ENCODE data around the gene ZFP91. TPM values are rescaled to one million over a fixed set of nuclear protein-coding genes. Genes with fewer than 3 reads are reported as not detected.

ZFP91 gene
- total RNA-seq, 4 donors from 2014 or later: 19.2 to 57.7 (median 48.9) TPM

DNA sequence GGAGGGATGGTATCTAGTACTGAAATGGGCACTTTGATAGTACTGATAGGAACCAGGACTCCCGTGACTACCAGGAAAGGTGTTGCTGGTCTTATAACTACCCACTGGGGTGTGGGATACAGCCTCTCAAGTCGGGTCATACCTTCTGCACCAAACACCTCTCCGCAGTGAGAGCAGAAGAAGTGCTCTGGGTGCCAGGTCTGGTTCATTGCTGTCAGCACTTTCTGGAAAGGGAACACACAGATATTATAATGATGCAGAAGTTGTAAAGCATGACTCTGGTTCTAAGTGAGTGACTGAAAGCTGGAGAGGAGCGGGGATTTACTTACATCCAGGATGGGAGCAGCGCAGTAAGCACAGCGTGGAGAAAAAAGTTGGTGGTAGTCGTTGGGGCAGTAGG, 29.2 kb upstream of the ZFP91 start:
- H3K4me1 ChIP-seq: no peaks in the 10 kb centered on the region
- intact Hi-C loops (cut with DNase I; ENCODE audit: low total_unique reads): no loop called here
- H3K9me3 ChIP-seq: no peaks in the 10 kb centered on the region
- H3K36me3 ChIP-seq: no peaks in the 10 kb centered on the region
- TF ChIP-seq, protein P1, sequence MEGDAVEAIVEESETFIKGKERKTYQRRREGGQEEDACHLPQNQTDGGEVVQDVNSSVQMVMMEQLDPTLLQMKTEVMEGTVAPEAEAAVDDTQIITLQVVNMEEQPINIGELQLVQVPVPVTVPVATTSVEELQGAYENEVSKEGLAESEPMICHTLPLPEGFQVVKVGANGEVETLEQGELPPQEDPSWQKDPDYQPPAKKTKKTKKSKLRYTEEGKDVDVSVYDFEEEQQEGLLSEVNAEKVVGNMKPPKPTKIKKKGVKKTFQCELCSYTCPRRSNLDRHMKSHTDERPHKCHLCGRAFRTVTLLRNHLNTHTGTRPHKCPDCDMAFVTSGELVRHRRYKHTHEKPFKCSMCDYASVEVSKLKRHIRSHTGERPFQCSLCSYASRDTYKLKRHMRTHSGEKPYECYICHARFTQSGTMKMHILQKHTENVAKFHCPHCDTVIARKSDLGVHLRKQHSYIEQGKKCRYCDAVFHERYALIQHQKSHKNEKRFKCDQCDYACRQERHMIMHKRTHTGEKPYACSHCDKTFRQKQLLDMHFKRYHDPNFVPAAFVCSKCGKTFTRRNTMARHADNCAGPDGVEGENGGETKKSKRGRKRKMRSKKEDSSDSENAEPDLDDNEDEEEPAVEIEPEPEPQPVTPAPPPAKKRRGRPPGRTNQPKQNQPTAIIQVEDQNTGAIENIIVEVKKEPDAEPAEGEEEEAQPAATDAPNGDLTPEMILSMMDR (IDR thresholded peaks at IDR 0.05): no peak
- TF ChIP-seq POLR2A (IDR thresholded peaks at IDR 0.05): no peak
- no peak overlapping the region for H3K4me3 ChIP-seq
- no peak for DNase-seq
- H3K27me3 ChIP-seq: no peaks in the 10 kb centered on the region
- H3K27ac ChIP-seq: no peak overlapping the region

DNA sequence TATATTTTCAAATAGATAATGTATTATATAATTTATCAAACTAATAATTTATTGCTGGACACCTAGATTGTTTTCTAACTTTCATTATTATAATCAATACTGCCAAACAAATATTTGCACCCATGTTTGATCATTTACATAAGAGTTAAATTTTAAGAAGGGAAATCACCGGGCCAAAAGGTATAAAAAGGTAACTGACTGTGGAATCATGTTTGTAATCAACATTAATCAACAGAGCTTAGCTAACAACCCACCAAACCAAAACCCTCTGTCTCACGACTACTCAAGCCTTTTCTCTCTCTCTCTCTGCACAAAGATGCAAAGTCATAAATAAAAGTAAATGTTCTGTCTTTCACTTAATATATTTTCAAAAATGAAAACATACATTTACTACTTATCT, 18.0 kb upstream of the ZFP91 start:
- no peak overlapping the region for H3K4me3 ChIP-seq
- DNase-seq: no peak
- TF ChIP-seq POLR2A (IDR thresholded peaks at IDR 0.05): no peak
- TF ChIP-seq, protein P1 (IDR thresholded peaks at IDR 0.05): no peak
- intact Hi-C loops (cut with DNase I; ENCODE audit: low total_unique reads): no loop called here
- no peaks in the 10 kb centered on the region for H3K27me3 ChIP-seq
- no peaks in the 10 kb centered on the region for H3K36me3 ChIP-seq
- H3K27ac ChIP-seq: no peak overlapping the region
- H3K9me3 ChIP-seq: no peaks in the 10 kb centered on the region
- H3K4me1 ChIP-seq: no peaks in the 10 kb centered on the region

DNA sequence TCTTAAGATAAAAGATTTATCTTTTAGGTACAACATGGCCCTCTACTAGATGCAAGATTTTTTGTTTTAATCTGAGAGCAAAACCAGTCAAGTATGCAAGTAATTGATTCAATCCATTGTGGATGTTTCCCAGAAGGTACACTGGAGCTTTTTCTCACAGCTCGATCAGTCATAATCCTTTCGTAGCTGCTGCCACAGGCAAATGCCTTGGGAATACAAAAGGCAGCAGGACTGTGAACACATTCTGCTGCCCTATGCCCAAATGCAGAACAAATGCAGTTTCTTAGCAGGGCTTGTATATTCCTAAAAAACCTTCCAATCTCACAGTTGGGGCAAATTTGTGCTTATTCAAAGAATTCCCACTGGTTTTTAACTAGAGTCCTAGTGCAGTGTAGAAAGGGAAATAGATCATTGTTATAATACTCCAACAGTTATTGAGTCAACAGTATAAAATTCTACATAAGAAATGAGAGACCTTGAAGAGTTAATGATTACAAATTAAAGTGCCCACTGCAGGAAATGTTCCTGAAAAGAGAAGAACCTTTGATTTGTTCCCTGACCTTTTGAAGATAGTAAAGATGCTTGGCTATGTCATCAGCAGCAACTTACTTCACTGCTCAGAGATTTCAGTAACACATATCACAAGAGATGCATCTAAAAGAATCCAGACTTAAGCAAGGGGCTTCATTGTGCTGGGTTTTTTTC, 17.3 kb upstream of the ZFP91 start:
- H3K9me3 ChIP-seq: no peaks in the 10 kb centered on the region
- TF ChIP-seq POLR2A (IDR thresholded peaks at IDR 0.05): no peak
- TF ChIP-seq, protein P1 (IDR thresholded peaks at IDR 0.05): no peak
- H3K4me1 ChIP-seq: no peaks in the 10 kb centered on the region
- H3K27me3 ChIP-seq: no peaks in the 10 kb centered on the region
- intact Hi-C loops (cut with DNase I; ENCODE audit: low total_unique reads): no loop called here
- H3K27ac ChIP-seq: no peak overlapping the region
- no peak for DNase-seq
- H3K4me3 ChIP-seq: no peak overlapping the region
- no peaks in the 10 kb centered on the region for H3K36me3 ChIP-seq

DNA sequence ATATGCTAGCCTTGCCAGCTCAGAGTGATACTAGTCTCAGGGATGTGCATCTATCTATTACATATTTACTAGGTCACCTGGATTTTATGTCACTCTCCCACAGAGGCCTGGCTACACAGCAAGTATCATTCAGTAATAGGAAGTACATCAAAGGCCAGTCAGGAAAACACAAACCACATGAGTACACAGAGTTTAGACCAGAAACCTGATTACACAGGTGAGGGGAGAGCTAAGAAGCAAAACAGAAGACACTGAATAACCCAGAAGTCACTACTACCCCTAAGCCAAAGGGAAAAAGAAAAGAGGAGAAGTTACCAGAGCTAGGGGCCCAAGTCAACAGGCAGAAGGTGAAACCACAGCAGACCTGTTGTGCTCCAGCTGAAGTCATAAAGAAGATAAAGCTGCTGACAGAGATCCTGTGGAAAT, 16.5 kb upstream of the ZFP91 start:
- intact Hi-C loops (cut with DNase I; ENCODE audit: low total_unique reads): no loop called here
- no peaks in the 10 kb centered on the region for H3K27me3 ChIP-seq
- no peak overlapping the region for H3K4me3 ChIP-seq
- no peaks in the 10 kb centered on the region for H3K36me3 ChIP-seq
- no peaks in the 10 kb centered on the region for H3K9me3 ChIP-seq
- DNase-seq: no peak
- TF ChIP-seq, protein P1 (IDR thresholded peaks at IDR 0.05): no peak
- no peak for TF ChIP-seq POLR2A (IDR thresholded peaks at IDR 0.05)
- no peaks in the 10 kb centered on the region for H3K4me1 ChIP-seq
- no peak overlapping the region for H3K27ac ChIP-seq

DNA sequence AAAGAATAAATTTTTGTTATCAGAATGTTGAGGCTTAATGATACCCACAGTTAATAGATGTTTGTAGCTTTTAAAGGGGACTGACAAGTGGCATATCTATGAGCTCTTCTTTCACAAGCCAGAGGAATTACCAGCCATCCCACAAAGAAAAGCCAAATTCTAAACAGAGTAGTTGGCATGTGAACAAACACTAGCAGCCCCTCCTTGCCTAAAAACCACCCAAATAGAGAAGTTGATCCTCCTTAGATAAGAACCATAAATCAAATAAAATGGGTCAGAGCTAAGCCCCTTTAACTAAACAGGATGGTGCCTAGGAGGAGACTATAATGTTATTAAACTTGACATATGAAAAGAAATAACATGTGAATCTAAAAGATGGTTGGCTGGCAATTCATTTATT, 14.6 kb upstream of the ZFP91 start:
- no peaks in the 10 kb centered on the region for H3K9me3 ChIP-seq
- H3K4me1 ChIP-seq: no peaks in the 10 kb centered on the region
- no peak overlapping the region for H3K4me3 ChIP-seq
- intact Hi-C loops (cut with DNase I; ENCODE audit: low total_unique reads): no loop called here
- DNase-seq: no peak
- TF ChIP-seq, protein P1 (IDR thresholded peaks at IDR 0.05): no peak
- TF ChIP-seq POLR2A (IDR thresholded peaks at IDR 0.05): no peak
- H3K36me3 ChIP-seq: no peaks in the 10 kb centered on the region
- no peaks in the 10 kb centered on the region for H3K27me3 ChIP-seq
- H3K27ac ChIP-seq: no peak overlapping the region

All from uterus (tissue), 4 donors.